IMR-90 (cell line): ENCODE measurements around the gene MRTFB.

Experiments
- CHD1 ChIP-seq: IDR thresholded peaks from 2 replicates; pipeline ENCODE4 v1.6.1; 2012; ENCODE audit warnings: low read depth, low read length, improper control_type of control experiment
- CTCF ChIP-seq: conservative IDR thresholded peaks from 2 replicates; pipeline ENCODE4 v1.5.1; 2012; ENCODE audit warnings: mild to moderate bottlenecking, low read depth, low read length, improper control_type of control experiment

- no peak for TF ChIP-seq CTCF
- no peak for TF ChIP-seq CHD1
Observed at GRCh38 chr16:14202697-14203096, 131.6 kb downstream of the MRTFB start.
